Measurements from ENCODE around the gene LRRC7.

Gene LRRC7

DNA sequence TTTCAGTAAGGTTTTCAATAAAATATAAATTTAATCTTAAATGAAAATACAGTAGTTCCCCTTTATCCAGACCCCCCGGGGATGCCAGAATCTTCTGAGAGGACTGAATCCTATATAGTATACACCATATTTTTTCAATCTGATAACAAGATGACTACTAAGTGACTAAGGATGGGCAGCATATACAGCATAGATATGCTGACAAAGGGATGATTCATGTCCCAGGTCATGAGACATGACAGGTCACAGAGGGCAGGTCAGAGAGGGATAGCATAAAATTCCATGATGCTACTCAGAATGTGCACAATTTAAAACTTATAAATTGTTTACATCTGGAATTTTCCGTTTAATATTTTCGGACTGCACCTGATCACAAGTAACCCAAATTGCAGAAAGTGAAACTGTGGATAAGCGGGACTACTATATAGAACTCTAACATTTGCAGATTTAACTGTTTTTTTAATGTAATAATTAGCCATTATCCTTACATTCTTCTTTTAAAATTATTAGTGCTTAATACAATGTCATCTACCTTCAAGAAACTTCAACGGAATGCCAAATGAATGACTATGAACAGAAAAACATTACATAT lies 588.9 kb downstream of the LRRC7 start:
- Histone ChIP-seq H3K4me3 (ENCODE audit: low read depth, low read length, poor library complexity, severe bottlenecking) (no peak overlapping the region), H3K4me2 (ENCODE audit: low read length) (no peak overlapping the region), H3K27ac (ENCODE audit: low read depth, low read length, poor library complexity, severe bottlenecking) (no peak overlapping the region), H3K9me3 (ENCODE audit: low read length) (no peaks in the 10 kb centered on the region), H3K36me3 (ENCODE audit: insufficient read depth, low read length) (no peaks in the 10 kb centered on the region; the same call in 1 of the 2 replicates), H3K4me1 (ENCODE audit: insufficient read depth, low read length, severe bottlenecking) (no peaks in the 10 kb centered on the region), H2AFZ (ENCODE audit: low read length) (no peak overlapping the region), H3K79me2 (ENCODE audit: insufficient read depth, low read length) (no peaks in the 10 kb centered on the region), H4K20me1 (ENCODE audit: insufficient read depth, low read length) (no peaks in the 10 kb centered on the region), H3K27me3 (ENCODE audit: insufficient read depth, low read length) (no peaks in the 10 kb centered on the region), H3F3A (ENCODE audit: insufficient read depth, low read length) (no peaks in the 10 kb centered on the region), H3K9ac (ENCODE audit: low read length) (no peak overlapping the region), H3K9me2 (ENCODE audit: low read depth, low read length) (no peaks in the 10 kb centered on the region)
- no peak for TF ChIP-seq EZH2 (IDR thresholded peaks at IDR 0.05; ENCODE audit: borderline replicate concordance, low read length)
- TF ChIP-seq, protein P1, sequence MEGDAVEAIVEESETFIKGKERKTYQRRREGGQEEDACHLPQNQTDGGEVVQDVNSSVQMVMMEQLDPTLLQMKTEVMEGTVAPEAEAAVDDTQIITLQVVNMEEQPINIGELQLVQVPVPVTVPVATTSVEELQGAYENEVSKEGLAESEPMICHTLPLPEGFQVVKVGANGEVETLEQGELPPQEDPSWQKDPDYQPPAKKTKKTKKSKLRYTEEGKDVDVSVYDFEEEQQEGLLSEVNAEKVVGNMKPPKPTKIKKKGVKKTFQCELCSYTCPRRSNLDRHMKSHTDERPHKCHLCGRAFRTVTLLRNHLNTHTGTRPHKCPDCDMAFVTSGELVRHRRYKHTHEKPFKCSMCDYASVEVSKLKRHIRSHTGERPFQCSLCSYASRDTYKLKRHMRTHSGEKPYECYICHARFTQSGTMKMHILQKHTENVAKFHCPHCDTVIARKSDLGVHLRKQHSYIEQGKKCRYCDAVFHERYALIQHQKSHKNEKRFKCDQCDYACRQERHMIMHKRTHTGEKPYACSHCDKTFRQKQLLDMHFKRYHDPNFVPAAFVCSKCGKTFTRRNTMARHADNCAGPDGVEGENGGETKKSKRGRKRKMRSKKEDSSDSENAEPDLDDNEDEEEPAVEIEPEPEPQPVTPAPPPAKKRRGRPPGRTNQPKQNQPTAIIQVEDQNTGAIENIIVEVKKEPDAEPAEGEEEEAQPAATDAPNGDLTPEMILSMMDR (IDR thresholded peaks at IDR 0.05; ENCODE audit: low read length) = no peak

DNA sequence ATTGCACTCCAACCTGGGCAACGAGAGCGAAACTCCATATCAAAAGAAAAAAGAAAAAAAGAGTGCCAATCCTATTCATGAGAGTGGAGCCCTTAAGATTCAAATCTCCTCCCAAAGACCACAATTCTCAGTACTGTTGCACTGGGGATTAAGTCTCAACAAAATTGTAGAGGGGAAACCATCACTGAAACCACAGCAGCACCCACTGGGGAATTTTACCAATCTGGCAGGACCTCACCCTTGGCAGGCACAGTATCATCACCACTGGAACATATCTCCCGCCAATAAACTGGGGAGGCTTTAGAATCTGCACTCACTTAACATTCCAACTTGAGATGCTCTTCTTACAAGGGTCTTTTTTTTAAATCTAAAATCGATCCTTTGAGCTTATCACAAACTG lies 596.6 kb downstream of the LRRC7 start:
- no peak overlapping the region for H3K4me2 ChIP-seq (ENCODE audit: low read length)
- no peaks in the 10 kb centered on the region for H4K20me1 ChIP-seq (ENCODE audit: insufficient read depth, low read length)
- H3K9me2 ChIP-seq (ENCODE audit: low read depth, low read length) = no peaks in the 10 kb centered on the region
- H3K9me3 ChIP-seq (ENCODE audit: low read length) = no peaks in the 10 kb centered on the region
- no peak overlapping the region for H2AFZ ChIP-seq (ENCODE audit: low read length)
- no peaks in the 10 kb centered on the region for H3K27me3 ChIP-seq (ENCODE audit: insufficient read depth, low read length)
- no peaks in the 10 kb centered on the region for H3K4me1 ChIP-seq (ENCODE audit: insufficient read depth, low read length, severe bottlenecking)
- H3K4me3 ChIP-seq (ENCODE audit: low read depth, low read length, poor library complexity, severe bottlenecking) = no peak overlapping the region
- TF ChIP-seq EZH2 (IDR thresholded peaks at IDR 0.05; ENCODE audit: borderline replicate concordance, low read length) = no peak
- no peak overlapping the region for H3K9ac ChIP-seq (ENCODE audit: low read length)
- H3F3A ChIP-seq (ENCODE audit: insufficient read depth, low read length) = no peaks in the 10 kb centered on the region
- H3K27ac ChIP-seq (ENCODE audit: low read depth, low read length, poor library complexity, severe bottlenecking) = no peak overlapping the region
- H3K36me3 ChIP-seq (ENCODE audit: insufficient read depth, low read length) = no peaks in the 10 kb centered on the region; the same call in 1 of the 2 replicates
- no peaks in the 10 kb centered on the region for H3K79me2 ChIP-seq (ENCODE audit: insufficient read depth, low read length)

DNA sequence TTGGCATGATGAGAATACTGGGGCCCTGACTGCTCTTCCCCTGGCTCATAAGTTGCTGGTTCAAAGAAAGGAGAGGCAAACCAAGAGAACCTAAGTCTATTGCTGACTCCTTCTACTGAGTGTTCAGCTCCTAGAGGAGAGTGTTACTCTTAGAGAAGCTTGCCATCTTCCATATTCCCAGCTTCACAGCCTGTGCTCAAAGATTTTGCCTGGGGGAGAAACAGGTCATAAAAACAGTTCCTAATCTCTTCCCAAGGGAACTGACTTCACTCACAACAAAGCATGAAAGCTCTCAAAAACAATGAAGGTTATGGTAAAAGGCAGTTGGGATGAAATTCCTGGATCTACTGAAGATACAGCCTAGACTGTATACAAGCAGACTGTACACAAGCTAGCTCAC lies 600.6 kb downstream of the LRRC7 start:
- Histone ChIP-seq H3K9ac (ENCODE audit: low read length) (no peak overlapping the region), H3K27me3 (ENCODE audit: insufficient read depth, low read length) (no peaks in the 10 kb centered on the region), H3K4me2 (ENCODE audit: low read length) (no peak overlapping the region), H3K4me1 (ENCODE audit: insufficient read depth, low read length, severe bottlenecking) (no peaks in the 10 kb centered on the region), H3F3A (ENCODE audit: insufficient read depth, low read length) (no peaks in the 10 kb centered on the region), H3K27ac (ENCODE audit: low read depth, low read length, poor library complexity, severe bottlenecking) (no peak overlapping the region), H3K4me3 (ENCODE audit: low read depth, low read length, poor library complexity, severe bottlenecking) (no peak overlapping the region), H3K79me2 (ENCODE audit: insufficient read depth, low read length) (no peaks in the 10 kb centered on the region), H3K9me2 (ENCODE audit: low read depth, low read length) (no peaks in the 10 kb centered on the region), H2AFZ (ENCODE audit: low read length) (no peak overlapping the region), H3K9me3 (ENCODE audit: low read length) (no peaks in the 10 kb centered on the region), H4K20me1 (ENCODE audit: insufficient read depth, low read length) (no peaks in the 10 kb centered on the region), H3K36me3 (ENCODE audit: insufficient read depth, low read length) (peaks cover 9% of the 10 kb centered on the region; the same call in 1 of the 2 replicates)
- TF ChIP-seq EZH2 (IDR thresholded peaks at IDR 0.05; ENCODE audit: borderline replicate concordance, low read length) = no peak
- TF ChIP-seq, protein P1 (IDR thresholded peaks at IDR 0.05; ENCODE audit: low read length) = no peak
